Measurements from ENCODE around the gene PTH1R.
A peak's percentile ranks its signal among the peaks of the same experiment; 100 is the strongest.

The PTH1R gene

GRCh38 chr3:46882377-46883053, 5.0 kb downstream of the PTH1R start:
- peak; percentile 54 for DNase-seq (ENCODE audit: low spot score)
- FAIRE-seq, result no peak

GRCh38 chr3:46883054-46883829, 5.7 kb downstream of the PTH1R start:
- FAIRE-seq (no peak), DNase-seq (ENCODE audit: low spot score) (peak; percentile 57)

- FAIRE-seq (no peak), DNase-seq (ENCODE audit: low spot score) (no peak)
Measured at GRCh38 chr3:46883830-46884185, 6.3 kb downstream of the PTH1R start.

- FAIRE-seq, result no peak
- DNase-seq (ENCODE audit: low spot score), result no peak
Measured at GRCh38 chr3:46884427-46884826, 6.9 kb downstream of the PTH1R start.

- DNase-seq (ENCODE audit: low spot score) (no peak), FAIRE-seq (no peak)
Measured at GRCh38 chr3:46884929-46885328, 7.4 kb downstream of the PTH1R start.

GRCh38 chr3:46885612-46886011, 8.1 kb downstream of the PTH1R start:
- FAIRE-seq (no peak), DNase-seq (ENCODE audit: low spot score) (no peak)

- DNase-seq (ENCODE audit: low spot score) (no peak), FAIRE-seq (no peak)
Measured at GRCh38 chr3:46887980-46888494, 10.5 kb downstream of the PTH1R start.

GRCh38 chr3:46888705-46889104, 11.2 kb downstream of the PTH1R start:
- FAIRE-seq, result no peak
- no peak for DNase-seq (ENCODE audit: low spot score)

- DNase-seq (ENCODE audit: low spot score) (no peak), FAIRE-seq (no peak)
Measured at GRCh38 chr3:46889381-46890110, 12.0 kb downstream of the PTH1R start.

- DNase-seq (ENCODE audit: low spot score), result no peak
- FAIRE-seq, result peak; percentile 66
Measured at GRCh38 chr3:46890132-46890531, 12.6 kb downstream of the PTH1R start.

- DNase-seq (ENCODE audit: low spot score) (no peak), FAIRE-seq (no peak)
Measured at GRCh38 chr3:46891132-46891531, 13.6 kb downstream of the PTH1R start.

GRCh38 chr3:46892285-46893145, 15.0 kb downstream of the PTH1R start:
- DNase-seq (ENCODE audit: low spot score) (no peak), FAIRE-seq (no peak)

GRCh38 chr3:46893146-46893748, 15.7 kb downstream of the PTH1R start:
- no peak for FAIRE-seq

GRCh38 chr3:46893763-46894162, 16.2 kb downstream of the PTH1R start:
- DNase-seq (ENCODE audit: low spot score) (no peak), FAIRE-seq (no peak)

More at GRCh38 chr3:46893146-46893748, 15.7 kb downstream of the PTH1R start:
- no peak for DNase-seq (ENCODE audit: low spot score)

GRCh38 chr3:46894256-46894655, 16.7 kb downstream of the PTH1R start:
- no peak for FAIRE-seq
- no peak for DNase-seq (ENCODE audit: low spot score)

GRCh38 chr3:46895204-46895660, 17.7 kb downstream of the PTH1R start:
- FAIRE-seq (peak; percentile 42), DNase-seq (ENCODE audit: low spot score) (peak; percentile 67)

- no peak for DNase-seq (ENCODE audit: low spot score)
- FAIRE-seq, result no peak
Measured at GRCh38 chr3:46895761-46896160, 18.2 kb downstream of the PTH1R start.

GRCh38 chr3:46896386-46896785, 18.9 kb downstream of the PTH1R start:
- FAIRE-seq, result no peak

GRCh38 chr3:46897031-46897430, 19.5 kb downstream of the PTH1R start:
- no peak for DNase-seq (ENCODE audit: low spot score)
- FAIRE-seq, result no peak

More at GRCh38 chr3:46896386-46896785, 18.9 kb downstream of the PTH1R start:
- DNase-seq (ENCODE audit: low spot score), result no peak

- no peak for FAIRE-seq
- no peak for DNase-seq (ENCODE audit: low spot score)
Measured at GRCh38 chr3:46897829-46898320, 20.4 kb downstream of the PTH1R start.

Data from urothelium cell line (cell line).